ENCODE measurements around the gene UBE2J2.

Gene UBE2J2

DNA sequence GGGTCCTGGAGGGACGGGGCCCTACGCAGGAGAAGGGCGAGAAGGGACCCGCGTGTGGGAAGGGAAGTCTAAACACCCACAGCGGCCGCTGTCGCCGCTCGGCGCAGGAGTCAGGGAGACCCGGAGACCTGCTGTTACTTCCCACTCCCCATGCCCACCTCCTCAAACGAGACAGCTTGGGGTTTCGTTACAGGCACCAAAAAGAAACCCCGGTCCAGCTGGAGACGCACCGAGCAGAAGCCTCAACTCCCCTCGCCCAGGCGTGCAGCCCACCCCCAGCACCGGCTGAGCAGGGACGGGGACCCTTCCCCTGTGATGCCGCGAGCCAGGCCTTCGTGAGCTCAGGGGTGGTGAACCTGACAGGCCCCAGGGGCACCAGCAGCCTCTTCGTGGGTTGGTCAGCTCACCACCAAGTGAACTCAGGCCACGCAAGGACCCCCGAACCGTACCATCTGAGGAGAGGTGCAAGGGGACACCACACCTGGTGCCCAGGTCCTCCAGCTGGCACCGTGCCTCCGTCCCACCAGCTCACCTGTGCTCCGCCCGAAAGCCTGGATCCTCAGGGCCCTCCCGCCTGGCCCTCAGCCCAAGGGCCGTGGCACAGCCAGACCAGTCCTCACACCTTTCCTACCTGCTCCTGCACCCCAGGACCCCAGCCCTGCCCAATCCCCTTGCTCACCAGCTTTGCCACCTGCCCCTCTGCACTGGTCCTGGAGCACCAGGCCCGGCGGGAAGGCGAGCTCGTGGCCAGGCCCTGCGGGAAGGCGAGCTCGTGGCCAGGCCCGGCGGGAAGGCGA lies 46.9 kb downstream of the UBE2J2 start:
- TF ChIP-seq CTCF (IDR thresholded peaks at IDR 0.05; ENCODE audit: borderline replicate concordance, extremely low read depth, low read length, poor library complexity, severe bottlenecking) (no peak), EZH2 (IDR thresholded peaks at IDR 0.05; ENCODE audit: borderline replicate concordance, low read depth, low read length, severe bottlenecking) (no peak)
- DNase-seq (no peak), ATAC-seq (ENCODE audit: insufficient read depth, low read depth) (no peak)
- peaks cover 75% of the 10 kb centered on the region for H3K79me2 ChIP-seq (ENCODE audit: insufficient read depth, low read length)
- no peak overlapping the region for H3K27ac ChIP-seq (ENCODE audit: low read length)
- H4K20me1 ChIP-seq (ENCODE audit: insufficient read depth, low read length): peaks cover 65% of the 10 kb centered on the region
- peaks cover 16% of the 10 kb centered on the region for H3K4me1 ChIP-seq (ENCODE audit: insufficient read depth, low read length)
- H3K27me3 ChIP-seq (ENCODE audit: insufficient read depth, low read length, poor library complexity): no peaks in the 10 kb centered on the region
- H3K4me2 ChIP-seq (ENCODE audit: insufficient read depth, low read length): no peak overlapping the region
- H3K9me3 ChIP-seq (ENCODE audit: insufficient read depth, low read length, severe bottlenecking): no peaks in the 10 kb centered on the region
- no peak overlapping the region for H3K4me3 ChIP-seq (ENCODE audit: low read depth in 1 of 2, low read length in 2 of 2)
- no peak overlapping the region for H3K9ac ChIP-seq (ENCODE audit: low read depth, low read length)
- peaks cover 86% of the 10 kb centered on the region for H3K36me3 ChIP-seq (ENCODE audit: insufficient read depth, low read length)
- H2AFZ ChIP-seq (ENCODE audit: low read depth, low read length): no peak overlapping the region

GRCh38 chr1:1225913-1226312 lies 47.7 kb downstream of the UBE2J2 start:
- ATAC-seq (ENCODE audit: insufficient read depth, low read depth): no peak
- H3K79me2 ChIP-seq (ENCODE audit: insufficient read depth, low read length): peaks cover 66% of the 10 kb centered on the region
- no peak overlapping the region for H3K9ac ChIP-seq (ENCODE audit: low read depth, low read length)

DNA sequence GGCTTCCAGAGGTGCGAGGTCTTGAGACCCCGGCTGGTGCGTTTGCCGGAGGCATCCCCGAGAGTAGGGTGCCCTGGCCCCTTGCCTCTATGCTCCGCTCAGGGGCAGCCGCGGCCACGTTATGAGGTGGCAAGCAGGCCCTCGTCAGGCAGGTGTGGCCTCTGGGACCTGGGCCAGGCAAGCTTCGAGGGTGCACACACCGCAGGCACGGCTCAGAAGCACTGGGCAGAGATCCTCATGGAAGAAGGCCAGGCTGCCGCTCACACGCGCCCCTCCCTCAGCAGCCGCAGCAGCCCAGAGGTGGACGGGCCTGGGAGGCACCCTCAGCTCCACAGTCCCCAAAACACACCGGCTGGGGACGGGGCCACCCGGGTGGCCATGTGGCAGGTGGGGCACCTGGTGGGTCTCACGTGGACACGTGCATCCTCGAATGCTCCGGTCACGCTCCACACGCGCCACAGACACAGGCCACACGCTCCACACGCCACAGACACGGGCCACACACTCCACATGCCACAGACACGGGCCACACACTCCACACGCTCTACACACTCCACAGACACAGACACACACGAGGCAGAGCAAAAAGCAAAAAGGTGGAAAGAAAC lies 48.3 kb downstream of the UBE2J2 start:
- Histone ChIP-seq H3K36me3 (ENCODE audit: insufficient read depth, low read length) (peaks cover 93% of the 10 kb centered on the region), H3K27ac (ENCODE audit: low read length) (no peak overlapping the region), H3K9ac (ENCODE audit: low read depth, low read length) (no peak overlapping the region), H3K4me1 (ENCODE audit: insufficient read depth, low read length) (peaks cover 10% of the 10 kb centered on the region), H3K4me3 (ENCODE audit: low read depth in 1 of 2, low read length in 2 of 2) (no peak overlapping the region), H2AFZ (ENCODE audit: low read depth, low read length) (no peak overlapping the region), H3K79me2 (ENCODE audit: insufficient read depth, low read length) (peaks cover 61% of the 10 kb centered on the region), H3K4me2 (ENCODE audit: insufficient read depth, low read length) (no peak overlapping the region), H4K20me1 (ENCODE audit: insufficient read depth, low read length) (peaks cover 75% of the 10 kb centered on the region), H3K27me3 (ENCODE audit: insufficient read depth, low read length, poor library complexity) (no peaks in the 10 kb centered on the region), H3K9me3 (ENCODE audit: insufficient read depth, low read length, severe bottlenecking) (no peaks in the 10 kb centered on the region)
- ATAC-seq (ENCODE audit: insufficient read depth, low read depth): no peak
- no peak for DNase-seq
- TF ChIP-seq CTCF (IDR thresholded peaks at IDR 0.05; ENCODE audit: borderline replicate concordance, extremely low read depth, low read length, poor library complexity, severe bottlenecking): no peak

More at GRCh38 chr1:1225913-1226312, 47.7 kb downstream of the UBE2J2 start:
- no peaks in the 10 kb centered on the region for H3K9me3 ChIP-seq (ENCODE audit: insufficient read depth, low read length, severe bottlenecking)
- H3K4me1 ChIP-seq (ENCODE audit: insufficient read depth, low read length): peaks cover 16% of the 10 kb centered on the region
- no peak overlapping the region for H3K4me2 ChIP-seq (ENCODE audit: insufficient read depth, low read length)
- H4K20me1 ChIP-seq (ENCODE audit: insufficient read depth, low read length): peaks cover 70% of the 10 kb centered on the region
- peaks cover 87% of the 10 kb centered on the region for H3K36me3 ChIP-seq (ENCODE audit: insufficient read depth, low read length)
- no peak overlapping the region for H2AFZ ChIP-seq (ENCODE audit: low read depth, low read length)
- TF ChIP-seq CTCF (IDR thresholded peaks at IDR 0.05; ENCODE audit: borderline replicate concordance, extremely low read depth, low read length, poor library complexity, severe bottlenecking): no peak
- H3K4me3 ChIP-seq (ENCODE audit: low read depth in 1 of 2, low read length in 2 of 2): no peak overlapping the region
- no peak overlapping the region for H3K27ac ChIP-seq (ENCODE audit: low read length)
- H3K27me3 ChIP-seq (ENCODE audit: insufficient read depth, low read length, poor library complexity): no peaks in the 10 kb centered on the region
- no peak for DNase-seq

Measured in DND-41 (cell line).